Testis (tissue), 3 donors: ENCODE measurements around the gene TAGLN2. TPM values are rescaled to one million over a fixed set of nuclear protein-coding genes. Genes with fewer than 3 reads are reported as not detected.
A peak's percentile ranks its signal among the peaks of the same experiment; 100 is the strongest.

ENCODE experiments used
- DNase-seq: peaks from one replicate; pipeline ENCODE4 v3.0.0-alpha.2; 2019
- H3K27ac ChIP-seq, 2 donors: fragments of 200-600 bp; sonication (generic); one replicate each; pipeline ENCODE4 v1.5.1; 2019
- H3K27me3 ChIP-seq: fragments of 200-600 bp; sonication (generic); one replicate; pipeline ENCODE4 v1.5.1; 2019
- H3K36me3 ChIP-seq: fragments of 200-600 bp; sonication (generic); one replicate; pipeline ENCODE4 v1.5.1; 2017; ENCODE audit warnings: low read depth; ENCODE audit errors: missing control alignments
- H3K4me1 ChIP-seq: fragments of 200-600 bp; sonication (generic); one replicate; pipeline ENCODE4 v1.5.1; 2019
- H3K4me3 ChIP-seq, 2 donors: fragments of 200-600 bp; sonication (generic); one replicate each; pipeline ENCODE4 v1.5.1; 2017 to 2019
- H3K9me3 ChIP-seq: fragments of 200-600 bp; sonication (generic); one replicate; pipeline ENCODE4 v1.5.1; 2017
- CTCF ChIP-seq, 3 experiments: fragments of 450-650 bp in 2 of 3; fragments of 200-600 bp in 1 of 3; sonication (generic) in 1 of 3; IDR thresholded peaks; one replicate each; pipeline ENCODE4 v1.5.1; 2016 to 2019; ENCODE audit warnings: antibody characterized with exemption in 3 of 3, mild to moderate bottlenecking in 2 of 3, moderate library complexity in 1 of 3
- POLR2A ChIP-seq: fragments of 450-650 bp; IDR thresholded peaks from one replicate; pipeline ENCODE4 v1.6.1; 2017; ENCODE audit warnings: antibody characterized with exemption, mild to moderate bottlenecking, moderate library complexity
- WGBS, 2 donors: methylation state at CpG; one replicate each; pipeline ENCODE4 v1.1.5; 2018; 5-methylcytosine and 5-hydroxymethylcytosine counted together
- intact Hi-C: fragments of 100-400 bp; cut with DNase I; formaldehyde crosslinking; loops from one replicate; pipeline ENCODE4 v1.15.1; 2023; ENCODE audit warnings: low total_unique reads
- polyA plus RNA-seq: library from polyadenylated mRNA; stranded (reverse); fragments of 350-450 nt; fragmentation: Illumina TruSeq; extraction: RNeasy Lipid Tissue Mini Kit (QIAGEN cat#74804); gene quantifications from one replicate; pipeline ENCODE4 v1.2.3, GENCODE V29; 2014; ENCODE audit warnings: low read depth, low replicate concordance; ENCODE audit not compliant: insufficient read depth
- total RNA-seq, 2 donors: library from RNA; depleted of rRNA; stranded (reverse); fragments of >200 nt; gene quantifications; one replicate each; pipeline ENCODE4 v1.2.3, GENCODE V29; 2016

Gene TAGLN2
- total and polyA plus RNA-seq, 3 donors from 2014 or later = 204 to 389 (median 305) TPM

GRCh38 chr1:159891275-159892157, 33.8 kb downstream of the TAGLN2 start:
- intact Hi-C loops = no loop called here
- no peaks in the 10 kb centered on the region for H3K36me3 ChIP-seq
- TF ChIP-seq POLR2A = no peak
- TF ChIP-seq CTCF (IDR thresholded peaks at IDR 0.05) = peak; percentile 87 to 96 (median 88)
- no peak overlapping the region for H3K4me3 ChIP-seq
- no peaks in the 10 kb centered on the region for H3K27me3 ChIP-seq
- no peak overlapping the region for H3K27ac ChIP-seq
- 59 to 68% methylated on average over 7 of the region's 7 CpGs for WGBS, 2 donors
- peak; percentile 89 for DNase-seq
- no peaks in the 10 kb centered on the region for H3K4me1 ChIP-seq
- H3K9me3 ChIP-seq = no peaks in the 10 kb centered on the region

- no peak for TF ChIP-seq POLR2A
- TF ChIP-seq CTCF (IDR thresholded peaks at IDR 0.05) = no peak
- Histone ChIP-seq H3K4me3 (no peak overlapping the region), H3K36me3 (no peaks in the 10 kb centered on the region), H3K27me3 (no peaks in the 10 kb centered on the region), H3K4me1 (no peaks in the 10 kb centered on the region), H3K9me3 (no peaks in the 10 kb centered on the region), H3K27ac (no peak overlapping the region)
- intact Hi-C loops = no loop called here
- 77 to 89% methylated on average over 8 of the region's 8 CpGs for WGBS, 2 donors
- no peak for DNase-seq
These were observed 34.9 kb downstream of the TAGLN2 start for GRCh38 chr1:159890390-159890789.

- Histone ChIP-seq H3K4me1 (no peaks in the 10 kb centered on the region), H3K27ac (no peak overlapping the region), H3K4me3 (no peak overlapping the region), H3K27me3 (no peaks in the 10 kb centered on the region), H3K36me3 (no peaks in the 10 kb centered on the region), H3K9me3 (no peaks in the 10 kb centered on the region)
- TF ChIP-seq CTCF (IDR thresholded peaks at IDR 0.05) = no peak
- no peak for TF ChIP-seq POLR2A
- DNase-seq = no peak
- intact Hi-C loops = loop anchor here (5.0 kb wide), 1 partner anchor 93 kb away; no protein-coding TSS in a partner anchor
- 77 to 79% methylated on average over 2 of the region's 2 CpGs for WGBS, 2 donors
These were observed 35.5 kb downstream of the TAGLN2 start for GRCh38 chr1:159889821-159890252.

- Histone ChIP-seq H3K4me3 (no peak overlapping the region), H3K9me3 (no peaks in the 10 kb centered on the region), H3K4me1 (no peaks in the 10 kb centered on the region), H3K27me3 (no peaks in the 10 kb centered on the region), H3K36me3 (no peaks in the 10 kb centered on the region), H3K27ac (no peak overlapping the region)
- TF ChIP-seq CTCF (IDR thresholded peaks at IDR 0.05) = no peak
- TF ChIP-seq POLR2A = no peak
- WGBS, 2 donors = 84 to 90% methylated on average over 4 of the region's 4 CpGs
- DNase-seq = no peak
- intact Hi-C loops = loop anchor here (5.0 kb wide), 1 partner anchor 92 kb away; no protein-coding TSS in a partner anchor
These were observed 36.1 kb downstream of the TAGLN2 start for GRCh38 chr1:159889202-159889601.
